A673 (cell line): ENCODE measurements around the gene NSL1.

Experiments used
- CTCF ChIP-seq: fragments of 300-800, 200-600 bp; sonication (generic); conservative IDR thresholded peaks from 2 replicates; pipeline ENCODE4 v1.5.1; 2017; ENCODE audit warnings: low read depth, mild to moderate bottlenecking, antibody characterized with exemption, low read length, moderate library complexity, mixed read lengths
- EZH2 ChIP-seq: fragments of 200-600 bp; sonication (generic); IDR thresholded peaks from 2 replicates; pipeline ENCODE4 v1.6.1; 2017; ENCODE audit warnings: borderline replicate concordance, low read depth, mild to moderate bottlenecking, mixed read lengths, antibody characterized with exemption, low read length; ENCODE audit not compliant: poor library complexity, severe bottlenecking

DNA sequence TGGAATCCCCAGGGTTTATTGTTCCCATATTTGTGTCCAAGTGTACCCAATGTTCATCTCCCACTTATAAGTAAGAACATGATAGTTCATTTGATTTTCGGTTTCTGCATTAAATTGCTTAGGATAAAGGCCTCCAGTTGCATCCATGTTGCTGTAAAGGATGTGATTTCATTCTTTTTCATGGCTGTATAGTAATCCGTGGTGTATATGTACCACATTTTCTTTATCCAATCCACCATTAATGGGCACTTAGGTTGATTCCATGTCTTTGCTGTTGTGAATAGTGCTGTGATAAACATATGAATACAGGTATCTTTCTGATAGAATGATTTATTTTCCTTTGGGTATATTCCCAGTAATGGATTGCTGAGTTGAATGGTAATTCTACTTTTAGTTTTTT is 71.9 kb downstream of the NSL1 start:
- TF ChIP-seq CTCF (no peak), EZH2 (no peak)
